ENCODE measurements around the gene C13orf46. TPM values are rescaled to one million over a fixed set of nuclear protein-coding genes. Genes with fewer than 3 reads are reported as not detected.

C13orf46 gene
- total and polyA plus RNA-seq, 2 donors (not counting 1 experiment from before 2014, with no cell fraction given): 1.4 to 4.8 TPM

GRCh38 chr13:113996912-113997745 is 23.3 kb upstream of the C13orf46 start:
- DNase-seq (no peak), ATAC-seq (ENCODE audit: low read depth) (no peak)
- no peak overlapping the region for H2AFZ ChIP-seq (ENCODE audit: insufficient read depth, low read depth, low read length, poor library complexity, severe bottlenecking)
- ChIA-PET CTCF (interaction anchor here (0.6 to 1.2 kb wide), 2 partner anchors 231 to 356 kb away, joined by 3 read pairs; no protein-coding TSS in a partner anchor), POLR2A (no interaction called here)
- no peaks in the 10 kb centered on the region for H3K9me3 Mint-ChIP-seq (ENCODE audit: insufficient read depth)
- H3K27me3 Mint-ChIP-seq: no peaks in the 10 kb centered on the region
- peaks cover 0 to 62% of the 10 kb centered on the region in 2 experiments for H3K36me3 ChIP-seq (replicated peaks in 1 of 2; ENCODE audit: control extremely low read depth in 1 of 2, control insufficient read depth in 1 of 2, extremely low read depth in 1 of 2, insufficient read depth in 2 of 2, low read length in 1 of 2)
- no peak overlapping the region for H3K4me3 Mint-ChIP-seq
- H3K4me2 ChIP-seq (replicated peaks; ENCODE audit: low read depth, low read length, poor library complexity, severe bottlenecking): no peak overlapping the region
- H3K79me2 ChIP-seq (ENCODE audit: control insufficient read depth, insufficient read depth, low read length): no peaks in the 10 kb centered on the region
- 86% methylated on average over 13 of the region's 13 CpGs for WGBS (ENCODE audit: insufficient coverage)
- H3K4me3 ChIP-seq (ENCODE audit: control extremely low read depth in 1 of 5, extremely low read depth in 1 of 5, insufficient read depth in 1 of 5, low read depth in 2 of 5, low read length in 4 of 5): no peak overlapping the region
- no peaks in the 10 kb centered on the region for H3K4me1 ChIP-seq (ENCODE audit: control insufficient read depth in 2 of 2, insufficient read depth in 2 of 2, low read length in 2 of 2)
- no peak overlapping the region for H3K27ac ChIP-seq (ENCODE audit: low read length in 2 of 2)
- peaks cover 16% of the 10 kb centered on the region for H4K20me1 ChIP-seq (ENCODE audit: control insufficient read depth, insufficient read depth, low read length, poor library complexity, severe bottlenecking)
- no peaks in the 10 kb centered on the region for H3K9me3 ChIP-seq (ENCODE audit: control extremely low read depth in 1 of 3, control insufficient read depth in 2 of 3, insufficient read depth in 1 of 3, low read length in 2 of 3)
- H3K9ac ChIP-seq (ENCODE audit: low read length): no peak overlapping the region
- H3K27me3 ChIP-seq (replicated peaks in 1 of 4; ENCODE audit: control extremely low read depth in 1 of 4, control insufficient read depth in 3 of 4, insufficient read depth in 4 of 4, low read length in 3 of 4): no peaks in the 10 kb centered on the region
- intact Hi-C loops (cut with micrococcal nuclease): no loop called here
- no peak overlapping the region for H3K27ac Mint-ChIP-seq
- H3K4me1 Mint-ChIP-seq: no peaks in the 10 kb centered on the region
- TF ChIP-seq CTCF (IDR thresholded peaks at IDR 0.05): no peak

- DNase-seq (no peak), ATAC-seq (ENCODE audit: low read depth) (no peak)
- no peak for TF ChIP-seq EZH2 (IDR thresholded peaks at IDR 0.05; ENCODE audit: borderline replicate concordance, insufficient read depth, low read depth, low read length, poor library complexity, severe bottlenecking)
- no peak for TF ChIP-seq CTCF (IDR thresholded peaks at IDR 0.05)
- Histone ChIP-seq H3K4me3 (ENCODE audit: control extremely low read depth in 1 of 5, extremely low read depth in 1 of 5, insufficient read depth in 1 of 5, low read depth in 2 of 5, low read length in 4 of 5) (no peak overlapping the region), H3K9ac (ENCODE audit: low read length) (no peak overlapping the region), H2AFZ (ENCODE audit: insufficient read depth, low read depth, low read length, poor library complexity, severe bottlenecking) (no peak overlapping the region), H3K36me3 (replicated peaks in 1 of 2; ENCODE audit: control extremely low read depth in 1 of 2, control insufficient read depth in 1 of 2, extremely low read depth in 1 of 2, insufficient read depth in 2 of 2, low read length in 1 of 2) (peaks cover 0 to 70% of the 10 kb centered on the region in 2 experiments), H3K79me2 (ENCODE audit: control insufficient read depth, insufficient read depth, low read length) (no peaks in the 10 kb centered on the region), H3K9me3 (ENCODE audit: control extremely low read depth in 1 of 3, control insufficient read depth in 2 of 3, insufficient read depth in 1 of 3, low read length in 2 of 3) (no peaks in the 10 kb centered on the region), H3K4me1 (ENCODE audit: control insufficient read depth in 2 of 2, insufficient read depth in 2 of 2, low read length in 2 of 2) (no peaks in the 10 kb centered on the region), H3K27me3 (replicated peaks in 1 of 4; ENCODE audit: control extremely low read depth in 1 of 4, control insufficient read depth in 3 of 4, insufficient read depth in 4 of 4, low read length in 3 of 4) (no peaks in the 10 kb centered on the region), H3K27ac (ENCODE audit: low read length in 2 of 2) (no peak overlapping the region), H3K4me2 (replicated peaks; ENCODE audit: low read depth, low read length, poor library complexity, severe bottlenecking) (no peak overlapping the region), H4K20me1 (ENCODE audit: control insufficient read depth, insufficient read depth, low read length, poor library complexity, severe bottlenecking) (peaks cover 8% of the 10 kb centered on the region)
- POLR2A ChIA-PET: no interaction called here
- 97% methylated on average over 38 of the region's 38 CpGs for WGBS (ENCODE audit: insufficient coverage)
- Mint-ChIP-seq H3K27ac (no peak overlapping the region), H3K4me1 (peaks cover 3% of the 10 kb centered on the region), H3K27me3 (no peaks in the 10 kb centered on the region), H3K4me3 (no peak overlapping the region), H3K9me3 (ENCODE audit: insufficient read depth) (no peaks in the 10 kb centered on the region)
- CTCF ChIA-PET: interaction anchor here (0.6 to 1.2 kb wide), 2 partner anchors 232 to 356 kb away, joined by 3 read pairs; no protein-coding TSS in a partner anchor
- intact Hi-C loops (cut with micrococcal nuclease): no loop called here
Measured at GRCh38 chr13:113996081-113996911, 22.4 kb upstream of the C13orf46 start.

Measured in B cell (primary cell).